ENCODE measurements around the gene EPGN. TPM values are rescaled to one million over a fixed set of nuclear protein-coding genes. Genes with fewer than 3 reads are reported as not detected.

Gene EPGN
- total and polyA plus RNA-seq, 2 donors (not counting 3 experiments of a cell fraction or from before 2014, with no cell fraction given): 1.2 TPM; not detected in 1

GRCh38 chr4:74287791-74288190, 20.5 kb upstream of the EPGN start:
- H2AFZ ChIP-seq (ENCODE audit: low read depth, low read length): no peak overlapping the region
- H3K27ac ChIP-seq (ENCODE audit: insufficient read depth, low read depth, low read length): no peak overlapping the region
- TF ChIP-seq GATA2 (IDR thresholded peaks at IDR 0.05; ENCODE audit: insufficient read depth, insufficient read length, low read depth, low read length): no peak
- TF ChIP-seq POLR2A (IDR thresholded peaks at IDR 0.05; ENCODE audit: low read depth, low read length): no peak
- no peak for TF ChIP-seq FOS (IDR thresholded peaks at IDR 0.05; ENCODE audit: borderline replicate concordance, insufficient read depth, low read length)
- TF ChIP-seq CTCF (IDR thresholded peaks at IDR 0.05; ENCODE audit: extremely low read depth in 1 of 2, insufficient read depth in 1 of 2, low read depth in 1 of 2, low read length in 2 of 2): no peak
- TF ChIP-seq POLR2AphosphoS5 (IDR thresholded peaks at IDR 0.05; ENCODE audit: insufficient read depth, low read depth, low read length): no peak
- TF ChIP-seq EZH2 (IDR thresholded peaks at IDR 0.05; ENCODE audit: borderline replicate concordance, low read depth, low read length, severe bottlenecking): no peak
- TF ChIP-seq MYC (IDR thresholded peaks at IDR 0.05; ENCODE audit: low read depth, low read length): no peak
- no peak for TF ChIP-seq MAX (IDR thresholded peaks at IDR 0.05; ENCODE audit: insufficient read depth, insufficient read length)
- no peak for TF ChIP-seq JUN (IDR thresholded peaks at IDR 0.05; ENCODE audit: borderline replicate concordance, insufficient read depth, insufficient read length, low read depth)
- intact Hi-C loops (cut with micrococcal nuclease): no loop called here
- dilution Hi-C loops (cut with MboI; ENCODE audit: extremely low pct_ligation_motif_present, low sequenced_read_pairs): no loop called here
- H3K4me3 ChIP-seq (replicated peaks in 1 of 3; ENCODE audit: insufficient read depth in 1 of 3, low read depth in 1 of 3, low read length in 3 of 3): no peak overlapping the region
- DNase-seq (ENCODE audit: low read depth, low spot score) (no peak), FAIRE-seq (no peak)
- no peaks in the 10 kb centered on the region for H3K36me3 ChIP-seq (ENCODE audit: control insufficient read depth in 2 of 2, extremely low read depth in 1 of 2, insufficient read depth in 2 of 2, low read length in 2 of 2)
- no TSS peak for BruUV-seq (replicated peaks)
- no peaks in the 10 kb centered on the region for H3K4me1 ChIP-seq (ENCODE audit: control insufficient read depth, extremely low read depth, insufficient read depth, low read length)
- no peaks in the 10 kb centered on the region for H3K79me2 ChIP-seq (ENCODE audit: control insufficient read depth, insufficient read depth, low read length)
- H3K4me2 ChIP-seq (ENCODE audit: insufficient read depth, low read length): no peak overlapping the region
- no peaks in the 10 kb centered on the region for H3K27me3 ChIP-seq (ENCODE audit: control insufficient read depth in 2 of 2, insufficient read depth in 2 of 2, low read length in 2 of 2)
- H4K20me1 ChIP-seq (replicated peaks; ENCODE audit: control insufficient read depth, extremely low read depth, insufficient read depth, low read length): no peaks in the 10 kb centered on the region
- H3K9ac ChIP-seq (replicated peaks; ENCODE audit: extremely low read depth, insufficient read depth, low read length): no peak overlapping the region
- no peaks in the 10 kb centered on the region for H3K9me3 ChIP-seq (replicated peaks; ENCODE audit: control insufficient read depth, insufficient read depth, low read length)
- H3K9me1 ChIP-seq (replicated peaks; ENCODE audit: control insufficient read depth, extremely low read depth, insufficient read depth, low read length): no peaks in the 10 kb centered on the region
- POLR2A ChIA-PET: no interaction called here
- CTCF ChIA-PET: interaction anchor here (0.9 kb wide), 1 partner anchor 59 kb away, joined by 3 read pairs; no protein-coding TSS in a partner anchor
